22Rv1 (cell line): ENCODE results near the gene THADA.

Experiments used
- H3K27ac ChIP-seq: fragments of 450-650 bp; 2 replicates; pipeline ENCODE4 v1.5.1; 2017
- CTCF ChIP-seq: fragments of 450-650 bp; IDR thresholded peaks from 2 replicates; pipeline ENCODE4 v1.5.1; 2017; ENCODE audit warnings: mild to moderate bottlenecking
- ZFX ChIP-seq: fragments of 450-650 bp; IDR thresholded peaks from 2 replicates; pipeline ENCODE4 v1.6.1; 2017; ENCODE audit warnings: antibody characterized with exemption, borderline replicate concordance

Gene THADA

GRCh38 chr2:43188561-43189386, 407.1 kb downstream of the THADA start:
- H3K27ac ChIP-seq = no peak overlapping the region
- TF ChIP-seq CTCF = no peak
- TF ChIP-seq ZFX = no peak

GRCh38 chr2:43186679-43187374, 409.0 kb downstream of the THADA start:
- no peak for TF ChIP-seq CTCF
- TF ChIP-seq ZFX = no peak
- H3K27ac ChIP-seq = no peak overlapping the region

GRCh38 chr2:43186321-43186678, 409.5 kb downstream of the THADA start:
- no peak overlapping the region for H3K27ac ChIP-seq
- TF ChIP-seq ZFX = no peak
- no peak for TF ChIP-seq CTCF

- TF ChIP-seq ZFX = no peak
- TF ChIP-seq CTCF = no peak
- H3K27ac ChIP-seq = no peak overlapping the region
These were observed 410.7 kb downstream of the THADA start for GRCh38 chr2:43185146-43185545.

- H3K27ac ChIP-seq = no peak overlapping the region
- no peak for TF ChIP-seq ZFX
These were observed 411.4 kb downstream of the THADA start for GRCh38 chr2:43184339-43184895.

- TF ChIP-seq ZFX (no peak), CTCF (no peak)
- H3K27ac ChIP-seq = no peak overlapping the region
These were observed 412.1 kb downstream of the THADA start for GRCh38 chr2:43183743-43184142.

GRCh38 chr2:43180897-43181296, 414.9 kb downstream of the THADA start:
- no peak overlapping the region for H3K27ac ChIP-seq
- no peak for TF ChIP-seq CTCF
